IPS DF 19.7 (cell line): ENCODE data around the gene ANXA7.
"Not testable (repeated sequence)": the region's sequence is repeated elsewhere in the genome, so short reads cannot be mapped to it uniquely, and the experiment has no call there.

Experiments used
- DNase-seq: peaks from one replicate; pipeline ENCODE4 v3.0.0-alpha.2; 2013; ENCODE audit warnings: low read depth, low spot score

The ANXA7 gene

GRCh38 chr10:73339436-73339835 is 74.4 kb downstream of the ANXA7 start:
- no peak for DNase-seq

GRCh38 chr10:73338801-73339368 is 75.0 kb downstream of the ANXA7 start:
- no peak for DNase-seq

GRCh38 chr10:73333202-73333601 is 80.7 kb downstream of the ANXA7 start:
- DNase-seq: no peak

- no peak for DNase-seq
Measured at GRCh38 chr10:73332379-73332778, 81.5 kb downstream of the ANXA7 start.

- DNase-seq: not testable (repeated sequence)
Measured at GRCh38 chr10:73328523-73328922, 85.3 kb downstream of the ANXA7 start.

GRCh38 chr10:73325290-73325689 is 88.6 kb downstream of the ANXA7 start:
- DNase-seq: not testable (repeated sequence)
